HG03378 (cell line): ENCODE data around the gene TNFRSF19.

Experiments used
- ATAC-seq: cut with Tn5 transposase; IDR thresholded peaks from one replicate; pipeline ENCODE4 v1.9.1; 2021; ENCODE audit warnings: mild to moderate bottlenecking, moderate library complexity; ENCODE audit not compliant: unreplicated experiment

TNFRSF19 gene

GRCh38 chr13:23626700-23627099 is 56.5 kb downstream of the TNFRSF19 start:
- ATAC-seq: no peak

- no peak for ATAC-seq
These were observed 57.2 kb downstream of the TNFRSF19 start for GRCh38 chr13:23627410-23627809.

GRCh38 chr13:23628250-23628649 is 58.0 kb downstream of the TNFRSF19 start:
- no peak for ATAC-seq

- ATAC-seq: no peak
These were observed 58.8 kb downstream of the TNFRSF19 start for GRCh38 chr13:23628765-23629565.

GRCh38 chr13:23629566-23630272 is 59.5 kb downstream of the TNFRSF19 start:
- no peak for ATAC-seq

- no peak for ATAC-seq
These were observed 60.3 kb downstream of the TNFRSF19 start for GRCh38 chr13:23630349-23631093.

GRCh38 chr13:23631311-23632047 is 61.3 kb downstream of the TNFRSF19 start:
- no peak for ATAC-seq

- no peak for ATAC-seq
These were observed 61.9 kb downstream of the TNFRSF19 start for GRCh38 chr13:23632048-23632582.

- no peak for ATAC-seq
These were observed 62.5 kb downstream of the TNFRSF19 start for GRCh38 chr13:23632741-23633140.

GRCh38 chr13:23634897-23635296 is 64.7 kb downstream of the TNFRSF19 start:
- no peak for ATAC-seq

GRCh38 chr13:23636360-23636759 is 66.1 kb downstream of the TNFRSF19 start:
- ATAC-seq: no peak

- no peak for ATAC-seq
These were observed 67.6 kb downstream of the TNFRSF19 start for GRCh38 chr13:23637829-23638228.

GRCh38 chr13:23639674-23640073 is 69.5 kb downstream of the TNFRSF19 start:
- ATAC-seq: no peak

GRCh38 chr13:23642110-23642509 is 71.9 kb downstream of the TNFRSF19 start:
- no peak for ATAC-seq

- ATAC-seq: no peak
These were observed 73.3 kb downstream of the TNFRSF19 start for GRCh38 chr13:23643338-23644125.

- ATAC-seq: no peak
These were observed 73.9 kb downstream of the TNFRSF19 start for GRCh38 chr13:23644126-23644419.

GRCh38 chr13:23644527-23645138 is 74.4 kb downstream of the TNFRSF19 start:
- no peak for ATAC-seq

- ATAC-seq: no peak
These were observed 75.6 kb downstream of the TNFRSF19 start for GRCh38 chr13:23645851-23646250.

- no peak for ATAC-seq
These were observed 81.2 kb downstream of the TNFRSF19 start for GRCh38 chr13:23651439-23651838.

GRCh38 chr13:23651887-23652286 is 81.7 kb downstream of the TNFRSF19 start:
- no peak for ATAC-seq
